ENCODE data around the gene DMRT1. TPM values are rescaled to one million over a fixed set of nuclear protein-coding genes. Genes with fewer than 3 reads are reported as not detected.

DMRT1 gene
- total RNA-seq, 1 experiment from 2014 or later, result not detected

DNA sequence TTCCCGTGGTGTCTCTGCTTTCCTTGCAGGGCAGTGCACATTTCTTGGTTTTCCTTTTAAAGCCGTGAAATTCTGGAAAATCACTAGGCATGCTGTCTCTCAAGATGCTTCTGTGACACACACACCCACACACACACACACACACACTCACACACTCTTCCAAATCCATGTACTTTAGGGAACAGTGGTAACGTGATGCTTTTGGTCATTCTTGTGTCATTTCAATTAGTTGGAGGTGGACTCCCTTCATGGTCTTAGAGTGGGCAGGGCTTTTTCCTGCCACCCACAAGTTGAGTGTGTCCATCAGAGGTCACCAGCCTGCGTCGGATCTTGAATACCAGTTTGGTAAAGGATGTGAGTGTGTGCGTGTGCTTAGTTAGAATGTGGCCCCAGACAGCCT lies 64.4 kb downstream of the DMRT1 start (continued):
- TF ChIP-seq, protein P1, sequence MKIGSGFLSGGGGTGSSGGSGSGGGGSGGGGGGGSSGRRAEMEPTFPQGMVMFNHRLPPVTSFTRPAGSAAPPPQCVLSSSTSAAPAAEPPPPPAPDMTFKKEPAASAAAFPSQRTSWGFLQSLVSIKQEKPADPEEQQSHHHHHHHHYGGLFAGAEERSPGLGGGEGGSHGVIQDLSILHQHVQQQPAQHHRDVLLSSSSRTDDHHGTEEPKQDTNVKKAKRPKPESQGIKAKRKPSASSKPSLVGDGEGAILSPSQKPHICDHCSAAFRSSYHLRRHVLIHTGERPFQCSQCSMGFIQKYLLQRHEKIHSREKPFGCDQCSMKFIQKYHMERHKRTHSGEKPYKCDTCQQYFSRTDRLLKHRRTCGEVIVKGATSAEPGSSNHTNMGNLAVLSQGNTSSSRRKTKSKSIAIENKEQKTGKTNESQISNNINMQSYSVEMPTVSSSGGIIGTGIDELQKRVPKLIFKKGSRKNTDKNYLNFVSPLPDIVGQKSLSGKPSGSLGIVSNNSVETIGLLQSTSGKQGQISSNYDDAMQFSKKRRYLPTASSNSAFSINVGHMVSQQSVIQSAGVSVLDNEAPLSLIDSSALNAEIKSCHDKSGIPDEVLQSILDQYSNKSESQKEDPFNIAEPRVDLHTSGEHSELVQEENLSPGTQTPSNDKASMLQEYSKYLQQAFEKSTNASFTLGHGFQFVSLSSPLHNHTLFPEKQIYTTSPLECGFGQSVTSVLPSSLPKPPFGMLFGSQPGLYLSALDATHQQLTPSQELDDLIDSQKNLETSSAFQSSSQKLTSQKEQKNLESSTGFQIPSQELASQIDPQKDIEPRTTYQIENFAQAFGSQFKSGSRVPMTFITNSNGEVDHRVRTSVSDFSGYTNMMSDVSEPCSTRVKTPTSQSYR (CRISPR knock-in tag; IDR thresholded peaks at IDR 0.05), result no peak

DNA sequence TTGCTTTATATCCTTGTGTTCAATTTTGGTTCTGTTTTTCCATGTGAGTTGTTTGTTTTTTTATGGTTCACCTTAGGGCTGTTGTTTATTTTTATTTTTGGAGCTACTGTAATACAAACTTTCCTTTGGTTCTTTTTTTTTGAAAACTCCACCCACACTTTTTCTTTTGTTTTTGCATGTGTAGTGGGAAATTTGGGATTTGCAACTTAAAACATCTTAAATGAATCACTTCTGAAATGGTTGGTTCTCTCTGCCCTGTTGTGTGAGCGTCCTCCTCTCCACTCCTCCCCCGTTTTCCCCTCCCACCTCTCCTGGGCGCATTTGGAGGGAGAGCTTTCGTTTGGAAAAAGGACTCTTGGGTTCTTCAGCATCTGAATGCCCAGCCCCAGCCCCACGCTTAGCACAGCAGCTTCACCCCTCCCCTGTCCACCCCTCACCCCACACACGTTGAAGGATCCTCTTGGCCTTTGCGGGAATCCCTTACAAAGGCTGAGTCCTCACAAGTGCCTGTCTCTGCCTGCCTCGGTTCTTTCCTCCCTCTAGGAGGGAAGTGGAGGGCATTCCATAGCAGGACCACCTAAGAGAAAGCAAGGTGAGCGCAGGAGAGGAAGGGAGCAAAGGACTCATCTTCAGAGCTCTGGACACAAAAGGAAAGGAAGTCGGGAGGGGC lies 67.2 kb downstream of the DMRT1 start:
- no peaks in the 10 kb centered on the region for H3K27me3 Mint-ChIP-seq (ENCODE audit: low read depth)
- DNase-seq (ENCODE audit: low spot score), result peak; percentile 39
- POLR2A ChIA-PET, result no interaction called here

DNA sequence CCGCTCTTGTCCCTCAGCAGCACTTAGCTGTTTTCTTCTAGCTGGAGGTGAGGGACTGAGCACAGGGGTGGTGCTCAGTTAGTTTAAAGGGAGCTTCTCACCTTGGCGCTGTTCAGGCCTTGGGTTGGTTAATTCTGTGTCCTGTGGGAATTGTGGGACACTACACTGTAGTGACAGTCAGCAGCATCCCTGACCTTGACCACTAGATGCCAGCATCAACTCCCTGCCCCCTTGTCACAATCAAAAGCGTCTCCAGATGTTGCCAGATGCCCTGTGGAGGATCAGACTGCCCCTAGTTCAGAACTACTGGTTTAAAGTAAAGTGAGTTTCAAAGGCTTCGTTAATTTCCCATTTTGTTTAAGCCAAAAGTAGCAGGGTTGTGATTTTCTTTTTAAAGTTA lies 69.5 kb downstream of the DMRT1 start:
- peak; percentile 41 for DNase-seq (ENCODE audit: low spot score)
- CTCF ChIA-PET, result interaction anchor here (0.6 to 4.7 kb wide), 9 partner anchors 11 to 99 kb away, joined by 3 to 43 read pairs (median 4); no protein-coding TSS in a partner anchor
- TF ChIP-seq ZNF232 (CRISPR knock-in tag; IDR thresholded peaks at IDR 0.05) (no peak), RELA (CRISPR knock-in tag; IDR thresholded peaks at IDR 0.05; ENCODE audit: borderline replicate concordance) (no peak), JUN (CRISPR knock-in tag; IDR thresholded peaks at IDR 0.05) (no peak), ZNF317 (CRISPR knock-in tag; IDR thresholded peaks at IDR 0.05; ENCODE audit: borderline replicate concordance, low read depth) (no peak), NR2C2 (CRISPR knock-in tag; IDR thresholded peaks at IDR 0.05) (no peak), FOXJ3 (CRISPR knock-in tag; IDR thresholded peaks at IDR 0.05; ENCODE audit: borderline replicate concordance) (no peak), ATF1 (CRISPR knock-in tag; IDR thresholded peaks at IDR 0.05) (no peak), NR1H2 (CRISPR knock-in tag; IDR thresholded peaks at IDR 0.05) (no peak), TEAD1 (CRISPR knock-in tag; IDR thresholded peaks at IDR 0.05) (no peak)
- TF ChIP-seq, protein P2, sequence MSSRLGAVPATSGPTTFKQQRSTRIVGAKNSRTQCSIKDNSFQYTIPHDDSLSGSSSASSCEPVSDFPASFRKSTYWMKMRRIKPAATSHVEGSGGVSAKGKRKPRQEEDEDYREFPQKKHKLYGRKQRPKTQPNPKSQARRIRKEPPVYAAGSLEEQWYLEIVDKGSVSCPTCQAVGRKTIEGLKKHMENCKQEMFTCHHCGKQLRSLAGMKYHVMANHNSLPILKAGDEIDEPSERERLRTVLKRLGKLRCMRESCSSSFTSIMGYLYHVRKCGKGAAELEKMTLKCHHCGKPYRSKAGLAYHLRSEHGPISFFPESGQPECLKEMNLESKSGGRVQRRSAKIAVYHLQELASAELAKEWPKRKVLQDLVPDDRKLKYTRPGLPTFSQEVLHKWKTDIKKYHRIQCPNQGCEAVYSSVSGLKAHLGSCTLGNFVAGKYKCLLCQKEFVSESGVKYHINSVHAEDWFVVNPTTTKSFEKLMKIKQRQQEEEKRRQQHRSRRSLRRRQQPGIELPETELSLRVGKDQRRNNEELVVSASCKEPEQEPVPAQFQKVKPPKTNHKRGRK (CRISPR knock-in tag; IDR thresholded peaks at IDR 0.05; ENCODE audit: borderline replicate concordance), result no peak
- Mint-ChIP-seq H3K27ac (no peak overlapping the region), H3K27me3 (ENCODE audit: low read depth) (no peaks in the 10 kb centered on the region; the same call in 1 of the 2 replicates), H3K9me3 (no peaks in the 10 kb centered on the region), H3K4me3 (no peak overlapping the region), H3K36me3 (no peaks in the 10 kb centered on the region), H3K4me1 (peaks cover 39% of the 10 kb centered on the region)
- ATAC-seq, result peak; percentile 61
- POLR2A ChIA-PET, result interaction anchor here (0.7 kb wide), 1 partner anchor 26 kb away, joined by 4 read pairs; no protein-coding TSS in a partner anchor

More for the DNA sequence above, 67.2 kb downstream of the DMRT1 start:
- peak; percentile 17; the same call in 1 of the 2 replicates for TF ChIP-seq SP1 (CRISPR knock-in tag; conservative IDR thresholded peaks at IDR 0.05)
- TF ChIP-seq ZNF396 (CRISPR knock-in tag; IDR thresholded peaks at IDR 0.05; ENCODE audit: borderline replicate concordance), result no peak
- 0 out of 2 replicates have a peak, but pooled peaks have one; percentile 12 for TF ChIP-seq ZNF423 (CRISPR knock-in tag; IDR thresholded peaks at IDR 0.05)
- Mint-ChIP-seq H3K4me3 (peak overlapping the region; percentile 60), H3K9me3 (no peaks in the 10 kb centered on the region), H3K4me1 (peaks cover 42% of the 10 kb centered on the region), H3K36me3 (no peaks in the 10 kb centered on the region), H3K27ac (peak overlapping the region; percentile 9)
- ATAC-seq, result peak; percentile 80
- CTCF ChIA-PET, result interaction anchor here (0.6 to 4.7 kb wide), 13 partner anchors 8 to 101 kb away, joined by 3 to 43 read pairs (median 5); partner anchors contain the start of gene DMRT3

DNA sequence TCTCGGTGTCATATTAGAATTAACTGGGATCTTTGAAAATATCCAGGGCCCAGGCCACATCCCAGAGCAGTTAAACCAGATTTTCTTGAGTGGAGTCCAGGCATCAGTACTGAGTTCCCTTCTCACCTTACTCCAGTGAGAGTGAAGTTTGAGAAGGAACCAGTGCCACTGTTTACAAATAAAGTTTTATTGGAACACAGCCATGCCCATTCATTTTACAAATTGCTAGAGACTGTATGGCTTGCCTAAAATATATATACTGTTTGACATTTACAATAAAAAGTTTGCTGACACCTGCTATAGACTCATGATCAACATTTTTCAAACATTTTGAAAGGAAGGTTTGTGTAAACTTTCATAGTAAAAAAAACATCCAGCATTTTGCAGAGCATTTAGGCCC lies 71.3 kb downstream of the DMRT1 start:
- no peaks in the 10 kb centered on the region for H3K9me3 Mint-ChIP-seq

More for the DNA sequence above, 71.3 kb downstream of the DMRT1 start:
- no peaks in the 10 kb centered on the region for H3K36me3 Mint-ChIP-seq
- H3K27me3 Mint-ChIP-seq (ENCODE audit: low read depth), result no peaks in the 10 kb centered on the region; the same call in none of the 2 replicates
- ATAC-seq, result no peak
- DNase-seq (ENCODE audit: low spot score), result no peak
- TF ChIP-seq, protein P3, sequence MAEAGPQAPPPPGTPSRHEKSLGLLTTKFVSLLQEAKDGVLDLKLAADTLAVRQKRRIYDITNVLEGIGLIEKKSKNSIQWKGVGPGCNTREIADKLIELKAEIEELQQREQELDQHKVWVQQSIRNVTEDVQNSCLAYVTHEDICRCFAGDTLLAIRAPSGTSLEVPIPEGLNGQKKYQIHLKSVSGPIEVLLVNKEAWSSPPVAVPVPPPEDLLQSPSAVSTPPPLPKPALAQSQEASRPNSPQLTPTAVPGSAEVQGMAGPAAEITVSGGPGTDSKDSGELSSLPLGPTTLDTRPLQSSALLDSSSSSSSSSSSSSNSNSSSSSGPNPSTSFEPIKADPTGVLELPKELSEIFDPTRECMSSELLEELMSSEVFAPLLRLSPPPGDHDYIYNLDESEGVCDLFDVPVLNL (CRISPR knock-in tag; IDR thresholded peaks at IDR 0.05; ENCODE audit: borderline replicate concordance, low read depth), result no peak
- TF ChIP-seq MYBL2 (CRISPR knock-in tag; IDR thresholded peaks at IDR 0.05) (no peak), ESRRA (CRISPR knock-in tag; IDR thresholded peaks at IDR 0.05; ENCODE audit: borderline replicate concordance) (no peak), NFATC4 (CRISPR knock-in tag; IDR thresholded peaks at IDR 0.05) (no peak)
- TF ChIP-seq, protein P4, sequence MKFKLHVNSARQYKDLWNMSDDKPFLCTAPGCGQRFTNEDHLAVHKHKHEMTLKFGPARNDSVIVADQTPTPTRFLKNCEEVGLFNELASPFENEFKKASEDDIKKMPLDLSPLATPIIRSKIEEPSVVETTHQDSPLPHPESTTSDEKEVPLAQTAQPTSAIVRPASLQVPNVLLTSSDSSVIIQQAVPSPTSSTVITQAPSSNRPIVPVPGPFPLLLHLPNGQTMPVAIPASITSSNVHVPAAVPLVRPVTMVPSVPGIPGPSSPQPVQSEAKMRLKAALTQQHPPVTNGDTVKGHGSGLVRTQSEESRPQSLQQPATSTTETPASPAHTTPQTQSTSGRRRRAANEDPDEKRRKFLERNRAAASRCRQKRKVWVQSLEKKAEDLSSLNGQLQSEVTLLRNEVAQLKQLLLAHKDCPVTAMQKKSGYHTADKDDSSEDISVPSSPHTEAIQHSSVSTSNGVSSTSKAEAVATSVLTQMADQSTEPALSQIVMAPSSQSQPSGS (CRISPR knock-in tag; IDR thresholded peaks at IDR 0.05; ENCODE audit: borderline replicate concordance, low read depth), result no peak
- TF ChIP-seq, protein P1 (CRISPR knock-in tag; IDR thresholded peaks at IDR 0.05), result no peak
- ChIA-PET CTCF (no interaction called here), POLR2A (no interaction called here)
- H3K4me3 Mint-ChIP-seq, result no peak overlapping the region
- no peak overlapping the region for H3K27ac Mint-ChIP-seq
- H3K4me1 Mint-ChIP-seq, result peaks cover 33% of the 10 kb centered on the region
